Type B pancreatic cell (in vitro differentiated cells): ENCODE data around the gene FREY1. TPM values are rescaled to one million over a fixed set of nuclear protein-coding genes. Genes with fewer than 3 reads are reported as not detected.

Experiments
- DNase-seq: peaks from one replicate; pipeline ENCODE4 v3.0.0; 2021; ENCODE audit warnings: mixed read lengths; ENCODE audit not compliant: unreplicated experiment; ENCODE audit errors: extremely low spot score
- H3K27ac Mint-ChIP-seq: 2 replicates; pipeline ENCODE4 v1.8.0; 2021; ENCODE audit warnings: mild to moderate bottlenecking, mixed read lengths
- H3K27me3 Mint-ChIP-seq: 2 replicates; pipeline ENCODE4 v1.8.0; 2021; ENCODE audit warnings: mixed read lengths
- H3K36me3 Mint-ChIP-seq: 2 replicates; pipeline ENCODE4 v1.8.0; 2021; ENCODE audit warnings: mixed read lengths
- H3K4me1 Mint-ChIP-seq: one replicate; pipeline ENCODE4 v1.8.0; 2021; ENCODE audit warnings: mixed read lengths; ENCODE audit not compliant: unreplicated experiment
- H3K4me3 Mint-ChIP-seq: 2 replicates; pipeline ENCODE4 v1.8.0; 2021; ENCODE audit warnings: mild to moderate bottlenecking, mixed read lengths
- H3K9me3 Mint-ChIP-seq: 2 replicates; pipeline ENCODE4 v1.8.0; 2021; ENCODE audit warnings: mixed read lengths
- total RNA-seq: library from RNA; stranded (reverse); gene quantifications from 2 replicates; pipeline ENCODE4 v1.2.1, GENCODE V29; 2021; ENCODE audit warnings: low replicate concordance
- TF ChIP-seq, protein P1 (sequence below): fragments of 200-600 bp; sonication (generic); conservative IDR thresholded peaks from 2 replicates; pipeline ENCODE4 v1.5.0; 2021; ENCODE audit warnings: antibody characterized with exemption, mild to moderate bottlenecking

The FREY1 gene
- total RNA-seq, 1 donor from 2014 or later = 1.4 TPM

DNA sequence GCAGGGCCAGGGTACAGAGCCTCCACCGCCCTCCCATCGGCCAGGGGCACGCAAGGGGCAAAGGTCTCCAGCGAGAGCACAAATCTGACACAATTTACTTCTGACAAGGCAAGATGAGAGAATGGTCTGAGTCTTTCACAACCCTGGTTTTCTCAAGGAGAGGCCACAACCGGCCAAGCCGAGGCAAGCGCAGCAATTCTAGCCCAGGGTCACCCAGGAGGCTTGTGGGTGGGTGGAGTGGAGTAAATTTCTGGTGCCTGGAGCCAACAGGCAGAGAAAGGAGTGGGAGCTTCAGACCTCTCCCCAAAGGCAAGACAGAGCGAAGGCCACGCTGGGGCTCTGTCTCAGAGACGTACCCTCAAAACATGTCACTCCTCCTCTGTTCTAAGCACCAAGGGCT, 24.7 kb upstream of the FREY1 start:
- TF ChIP-seq, protein P1, sequence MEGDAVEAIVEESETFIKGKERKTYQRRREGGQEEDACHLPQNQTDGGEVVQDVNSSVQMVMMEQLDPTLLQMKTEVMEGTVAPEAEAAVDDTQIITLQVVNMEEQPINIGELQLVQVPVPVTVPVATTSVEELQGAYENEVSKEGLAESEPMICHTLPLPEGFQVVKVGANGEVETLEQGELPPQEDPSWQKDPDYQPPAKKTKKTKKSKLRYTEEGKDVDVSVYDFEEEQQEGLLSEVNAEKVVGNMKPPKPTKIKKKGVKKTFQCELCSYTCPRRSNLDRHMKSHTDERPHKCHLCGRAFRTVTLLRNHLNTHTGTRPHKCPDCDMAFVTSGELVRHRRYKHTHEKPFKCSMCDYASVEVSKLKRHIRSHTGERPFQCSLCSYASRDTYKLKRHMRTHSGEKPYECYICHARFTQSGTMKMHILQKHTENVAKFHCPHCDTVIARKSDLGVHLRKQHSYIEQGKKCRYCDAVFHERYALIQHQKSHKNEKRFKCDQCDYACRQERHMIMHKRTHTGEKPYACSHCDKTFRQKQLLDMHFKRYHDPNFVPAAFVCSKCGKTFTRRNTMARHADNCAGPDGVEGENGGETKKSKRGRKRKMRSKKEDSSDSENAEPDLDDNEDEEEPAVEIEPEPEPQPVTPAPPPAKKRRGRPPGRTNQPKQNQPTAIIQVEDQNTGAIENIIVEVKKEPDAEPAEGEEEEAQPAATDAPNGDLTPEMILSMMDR = no peak
- Mint-ChIP-seq H3K9me3 (no peaks in the 10 kb centered on the region), H3K36me3 (peaks cover 10% of the 10 kb centered on the region), H3K27me3 (peaks cover 3% of the 10 kb centered on the region), H3K27ac (peak overlapping the region; percentile 30), H3K4me3 (no peak overlapping the region), H3K4me1 (peaks cover 6% of the 10 kb centered on the region)
- DNase-seq = no peak

GRCh38 chr11:45930951-45931570, 24.0 kb upstream of the FREY1 start:
- no peak overlapping the region for H3K4me3 Mint-ChIP-seq
- H3K36me3 Mint-ChIP-seq = peaks cover 7% of the 10 kb centered on the region
- H3K27ac Mint-ChIP-seq = peak overlapping the region; percentile 30
- TF ChIP-seq, protein P1 = no peak
- no peaks in the 10 kb centered on the region for H3K9me3 Mint-ChIP-seq
- H3K27me3 Mint-ChIP-seq = peaks cover 3% of the 10 kb centered on the region
- no peak for DNase-seq
- peaks cover 6% of the 10 kb centered on the region for H3K4me1 Mint-ChIP-seq

DNA sequence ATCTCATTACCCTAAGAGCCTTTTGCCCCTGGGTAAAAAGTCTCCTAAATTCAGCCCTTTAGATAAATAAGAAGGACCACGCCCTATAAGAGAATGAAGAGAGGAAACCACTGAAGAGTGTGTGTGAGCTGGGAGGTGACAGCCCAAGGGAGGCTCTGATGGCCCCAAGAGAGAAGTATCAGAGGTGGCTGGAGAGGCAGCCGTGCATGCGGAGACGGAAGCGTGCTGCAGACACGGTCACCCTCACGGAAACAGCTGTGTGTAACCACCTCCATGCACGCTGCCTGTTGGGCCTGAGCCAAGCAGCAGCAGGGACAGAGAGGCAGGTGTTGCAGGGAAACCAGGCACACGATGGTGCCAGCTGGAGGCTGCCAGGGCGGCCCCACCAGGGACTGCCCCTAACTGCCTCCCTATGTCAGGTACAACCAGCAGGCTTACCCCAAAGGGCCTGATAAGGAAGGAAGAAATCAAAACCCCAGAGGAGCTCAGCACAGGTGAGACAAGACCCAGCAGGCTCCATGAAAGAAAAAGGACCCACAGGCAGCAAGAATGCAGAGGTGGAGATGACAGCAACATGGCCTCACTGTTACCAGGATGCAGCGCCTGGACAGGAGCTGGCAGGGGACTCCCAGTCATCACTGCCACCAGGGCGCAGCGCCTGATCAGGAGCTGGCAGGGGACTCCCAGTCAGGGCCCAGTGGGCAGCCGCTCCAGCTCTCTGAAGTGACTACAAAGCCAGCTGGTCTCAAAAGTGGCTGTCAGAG, 23.1 kb upstream of the FREY1 start:
- peak overlapping the region; percentile 90 for H3K27ac Mint-ChIP-seq
- no peak overlapping the region for H3K4me3 Mint-ChIP-seq
- peaks cover 3% of the 10 kb centered on the region for H3K27me3 Mint-ChIP-seq
- TF ChIP-seq, protein P1 = no peak
- H3K36me3 Mint-ChIP-seq = peaks cover 7% of the 10 kb centered on the region
- H3K4me1 Mint-ChIP-seq = peaks cover 6% of the 10 kb centered on the region
- no peak for DNase-seq
- no peaks in the 10 kb centered on the region for H3K9me3 Mint-ChIP-seq

GRCh38 chr11:45929486-45930030, 22.5 kb upstream of the FREY1 start:
- Mint-ChIP-seq H3K9me3 (no peaks in the 10 kb centered on the region), H3K27me3 (peaks cover 9% of the 10 kb centered on the region), H3K36me3 (peaks cover 7% of the 10 kb centered on the region), H3K4me3 (no peak overlapping the region), H3K27ac (peak overlapping the region; percentile 90), H3K4me1 (peaks cover 6% of the 10 kb centered on the region)
- no peak for DNase-seq
- TF ChIP-seq, protein P1 = no peak

GRCh38 chr11:45928535-45929215, 21.6 kb upstream of the FREY1 start:
- H3K9me3 Mint-ChIP-seq = no peaks in the 10 kb centered on the region
- peak overlapping the region; percentile 68 for H3K27ac Mint-ChIP-seq
- H3K36me3 Mint-ChIP-seq = peaks cover 7% of the 10 kb centered on the region
- peaks cover 17% of the 10 kb centered on the region for H3K27me3 Mint-ChIP-seq
- peaks cover 12% of the 10 kb centered on the region for H3K4me1 Mint-ChIP-seq
- TF ChIP-seq, protein P1 = no peak
- peak; percentile 66 for DNase-seq
- peak overlapping the region; percentile 51 for H3K4me3 Mint-ChIP-seq
